ENCODE measurements around the gene BLNK.
"Not testable (repeated sequence)": the region's sequence is repeated elsewhere in the genome, so short reads cannot be mapped to it uniquely, and the experiment has no call there.

BLNK gene

GRCh38 chr10:96218826-96219225 lies 52.5 kb downstream of the BLNK start:
- DNase-seq: no peak

GRCh38 chr10:96217711-96218110 lies 53.7 kb downstream of the BLNK start:
- DNase-seq: no peak

GRCh38 chr10:96216775-96217174 lies 54.6 kb downstream of the BLNK start:
- DNase-seq: no peak

GRCh38 chr10:96212911-96213310 lies 58.5 kb downstream of the BLNK start:
- DNase-seq: no peak

- DNase-seq: no peak
Observed at GRCh38 chr10:96211764-96212163, 59.6 kb downstream of the BLNK start.

GRCh38 chr10:96208946-96209345 lies 62.4 kb downstream of the BLNK start:
- no peak for DNase-seq

- DNase-seq: no peak
Observed at GRCh38 chr10:96208271-96208670, 63.1 kb downstream of the BLNK start.

GRCh38 chr10:96205580-96205979 lies 65.8 kb downstream of the BLNK start:
- DNase-seq: no peak

- no peak for DNase-seq
Observed at GRCh38 chr10:96201525-96201924, 69.8 kb downstream of the BLNK start.

- not testable (repeated sequence) for DNase-seq
Observed at GRCh38 chr10:96189505-96189904, 81.9 kb downstream of the BLNK start.

GRCh38 chr10:96188916-96189315 lies 82.5 kb downstream of the BLNK start:
- no peak for DNase-seq

- DNase-seq: no peak
Observed at GRCh38 chr10:96188421-96188820, 82.9 kb downstream of the BLNK start.

GRCh38 chr10:96176985-96177384 lies 94.4 kb downstream of the BLNK start:
- DNase-seq: no peak

GRCh38 chr10:96172666-96173065 lies 98.7 kb downstream of the BLNK start:
- no peak for DNase-seq

- no peak for DNase-seq
Observed at GRCh38 chr10:96170230-96170629, 101.1 kb downstream of the BLNK start.

GRCh38 chr10:96168546-96168945 lies 102.8 kb downstream of the BLNK start:
- DNase-seq: no peak

- no peak for DNase-seq
Observed at GRCh38 chr10:96165726-96166125, 105.6 kb downstream of the BLNK start.

GRCh38 chr10:96153070-96153469 lies 118.3 kb downstream of the BLNK start:
- DNase-seq: no peak

- no peak for DNase-seq
Observed at GRCh38 chr10:96152437-96152836, 118.9 kb downstream of the BLNK start.
